ENCODE results near the gene PRR22. TPM values are rescaled to one million over a fixed set of nuclear protein-coding genes. Genes with fewer than 3 reads are reported as not detected.
"Not testable (repeated sequence)": the region's sequence is repeated elsewhere in the genome, so short reads cannot be mapped to it uniquely, and the experiment has no call there.

Gene PRR22
- total RNA-seq, 2 experiments from 2014 or later = 4.4 to 5.0 TPM

DNA sequence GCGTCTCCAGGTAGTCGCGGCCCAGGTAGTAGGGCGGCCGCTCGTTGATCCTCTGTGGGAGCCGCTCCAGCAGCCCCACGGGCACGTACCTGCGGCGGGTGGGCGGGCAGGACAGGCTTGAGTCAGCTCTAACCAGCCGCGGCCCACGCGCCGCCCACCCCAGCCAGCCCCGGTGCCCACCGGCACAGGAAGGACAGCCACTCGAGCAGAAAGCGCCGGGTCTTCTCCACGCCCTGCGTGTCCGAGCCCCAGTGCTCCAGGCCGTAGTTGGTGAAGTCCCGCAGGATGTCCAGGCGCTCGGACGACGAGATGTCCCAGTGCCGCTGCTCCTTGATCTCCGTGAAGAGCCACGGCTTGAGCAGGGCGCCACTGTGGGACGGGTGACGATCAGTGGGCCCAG lies 877 bp upstream of the PRR22 start:
- CTCF ChIA-PET = interaction anchor here (0.9 kb wide), 1 partner anchor 96 kb away, joined by 3 read pairs; no protein-coding TSS in a partner anchor
- H3K27ac Mint-ChIP-seq = no peak overlapping the region
- intact Hi-C loops (cut with micrococcal nuclease) = no loop called here
- no peaks in the 10 kb centered on the region for H3K9me3 Mint-ChIP-seq
- peaks cover 12% of the 10 kb centered on the region for H3K4me1 Mint-ChIP-seq (ENCODE audit: low read depth)
- ATAC-seq (no peak), DNase-seq (no peak)
- peaks cover 29% of the 10 kb centered on the region for H3K36me3 Mint-ChIP-seq (ENCODE audit: low read depth)
- TF ChIP-seq CTCF (IDR thresholded peaks at IDR 0.05) = no peak
- POLR2A ChIA-PET = no interaction called here
- H3K27me3 Mint-ChIP-seq = no peaks in the 10 kb centered on the region
- no peak overlapping the region for H3K4me3 Mint-ChIP-seq

DNA sequence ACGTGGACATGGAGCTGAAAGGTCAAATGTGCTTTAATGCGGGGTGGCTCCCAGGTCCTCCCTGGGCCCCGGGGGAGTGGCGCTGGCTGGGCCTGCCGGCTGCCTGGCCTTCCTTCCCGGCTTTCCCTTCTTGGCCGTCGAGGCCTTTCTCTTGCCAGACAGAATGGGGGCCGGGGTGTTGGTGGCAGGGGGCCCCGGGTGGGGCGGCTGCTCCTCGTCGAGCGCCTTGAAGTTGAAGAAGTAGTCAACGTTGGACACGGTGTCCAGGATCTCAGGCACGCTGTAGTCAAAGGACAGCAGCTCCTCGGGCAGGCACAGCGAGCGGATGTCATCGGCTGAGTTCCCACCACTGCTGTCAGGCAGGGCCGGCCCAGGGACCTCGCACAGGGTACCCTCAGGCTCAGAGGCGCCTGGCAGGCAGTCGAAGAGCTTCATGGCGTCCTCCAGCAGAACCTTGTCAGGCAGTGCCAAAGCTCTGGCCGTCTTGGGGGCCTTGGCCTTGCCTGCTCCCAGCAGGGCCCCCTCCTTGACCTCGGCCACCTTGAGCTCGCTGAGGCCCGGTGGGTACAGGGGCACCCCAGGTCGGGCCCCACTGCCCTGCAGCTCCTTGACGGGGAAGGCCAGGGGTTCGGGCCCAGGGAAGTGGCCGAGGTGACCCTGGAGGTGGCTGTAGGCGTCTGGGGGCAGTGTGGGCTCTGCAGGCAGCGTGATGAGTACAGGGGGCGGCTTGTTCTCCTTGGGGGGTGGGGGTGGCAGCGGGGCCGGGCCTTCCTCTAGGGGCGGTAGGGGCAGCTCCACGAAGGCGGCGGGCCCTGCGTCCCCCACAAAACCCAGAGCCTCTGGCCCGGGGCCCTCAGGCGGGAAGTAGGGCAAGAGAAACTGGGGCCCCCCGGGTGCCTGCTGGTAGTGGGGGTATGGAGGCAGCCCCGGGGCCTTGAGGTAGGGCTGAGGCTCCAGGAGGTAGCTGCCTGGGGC lies 1.3 kb downstream of the PRR22 start:
- ChIA-PET CTCF (interaction anchor here (1.9 kb wide), 1 partner anchor 21 kb away, joined by 9 read pairs; no protein-coding TSS in a partner anchor), POLR2A (interaction anchor here (0.8 to 1.5 kb wide), 11 partner anchors 8 to 92 kb away, joined by 3 to 8 read pairs (median 3); partner anchors contain the start of genes CATSPERD and DUS3L)
- ATAC-seq = no peak

GRCh38 chr19:5782322-5782721 lies 2.2 kb downstream of the PRR22 start:
- intact Hi-C loops (cut with micrococcal nuclease) = no loop called here
- Mint-ChIP-seq H3K4me3 (no peak overlapping the region), H3K27ac (no peak overlapping the region), H3K36me3 (ENCODE audit: low read depth) (peaks cover 13% of the 10 kb centered on the region), H3K4me1 (ENCODE audit: low read depth) (no peaks in the 10 kb centered on the region), H3K27me3 (no peaks in the 10 kb centered on the region), H3K9me3 (no peaks in the 10 kb centered on the region)
- no peak for TF ChIP-seq CTCF (IDR thresholded peaks at IDR 0.05)
- DNase-seq (no peak), ATAC-seq (no peak)
- CTCF ChIA-PET = interaction anchor here (1.9 kb wide), 1 partner anchor 22 kb away, joined by 9 read pairs; no protein-coding TSS in a partner anchor
- POLR2A ChIA-PET = interaction anchor here (1.4 to 1.5 kb wide), 5 partner anchors 9 to 91 kb away, joined by 3 to 8 read pairs (median 3); partner anchors contain the start of gene DUS3L

More for the DNA sequence above, 1.3 kb downstream of the PRR22 start:
- no peak for TF ChIP-seq CTCF (IDR thresholded peaks at IDR 0.05)
- Mint-ChIP-seq H3K27ac (no peak overlapping the region), H3K9me3 (no peaks in the 10 kb centered on the region), H3K36me3 (ENCODE audit: low read depth) (peaks cover 17% of the 10 kb centered on the region), H3K4me3 (no peak overlapping the region), H3K27me3 (no peaks in the 10 kb centered on the region), H3K4me1 (ENCODE audit: low read depth) (no peaks in the 10 kb centered on the region)
- no peak for DNase-seq
- intact Hi-C loops (cut with micrococcal nuclease) = no loop called here

- ATAC-seq; intact Hi-C loops (cut with micrococcal nuclease); DNase-seq; H3K27me3 Mint-ChIP-seq; H3K9me3 Mint-ChIP-seq; H3K4me1 Mint-ChIP-seq (ENCODE audit: low read depth); H3K27ac Mint-ChIP-seq; H3K36me3 Mint-ChIP-seq (ENCODE audit: low read depth); H3K4me3 Mint-ChIP-seq: not testable (repeated sequence)
- ChIA-PET POLR2A (interaction anchor here (0.6 to 1.6 kb wide), 4 partner anchors 10 to 1880 kb away, joined by 3 to 4 read pairs (median 4); no protein-coding TSS in a partner anchor), CTCF (interaction anchor here (0.8 kb wide), 1 partner anchor 95 kb away, joined by 3 read pairs; no protein-coding TSS in a partner anchor)
These were observed 3.6 kb downstream of the PRR22 start for GRCh38 chr19:5780916-5781315.

DNA sequence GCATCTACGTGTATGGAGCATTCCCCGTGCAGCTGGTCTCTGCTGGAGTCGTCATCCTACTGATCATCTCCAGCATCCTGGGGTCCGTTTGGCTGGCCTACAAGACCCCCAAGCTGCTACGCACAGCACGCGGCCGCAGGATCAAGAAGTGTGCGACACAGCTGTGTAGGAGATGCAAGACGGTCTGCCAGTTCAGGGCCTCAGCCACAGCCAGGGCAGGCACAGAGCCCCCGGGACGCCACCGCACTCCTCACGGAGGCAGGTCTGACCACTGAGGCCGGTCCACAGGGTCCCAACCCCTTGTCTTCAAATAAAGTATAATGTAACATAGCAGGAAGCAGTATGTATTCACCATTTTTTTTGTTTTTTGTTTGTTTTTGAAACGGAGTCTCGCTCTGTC lies 6.1 kb downstream of the PRR22 start:
- Mint-ChIP-seq H3K4me1 (ENCODE audit: low read depth) (no peaks in the 10 kb centered on the region), H3K36me3 (ENCODE audit: low read depth) (no peaks in the 10 kb centered on the region), H3K9me3 (no peaks in the 10 kb centered on the region), H3K4me3 (no peak overlapping the region), H3K27me3 (no peaks in the 10 kb centered on the region), H3K27ac (no peak overlapping the region)
- ATAC-seq (no peak), DNase-seq (no peak)
- intact Hi-C loops (cut with micrococcal nuclease) = no loop called here
- CTCF ChIA-PET = no interaction called here
- POLR2A ChIA-PET = no interaction called here
- no peak for TF ChIP-seq CTCF (IDR thresholded peaks at IDR 0.05)
